ENCODE data around the gene RIBC1.

DNA sequence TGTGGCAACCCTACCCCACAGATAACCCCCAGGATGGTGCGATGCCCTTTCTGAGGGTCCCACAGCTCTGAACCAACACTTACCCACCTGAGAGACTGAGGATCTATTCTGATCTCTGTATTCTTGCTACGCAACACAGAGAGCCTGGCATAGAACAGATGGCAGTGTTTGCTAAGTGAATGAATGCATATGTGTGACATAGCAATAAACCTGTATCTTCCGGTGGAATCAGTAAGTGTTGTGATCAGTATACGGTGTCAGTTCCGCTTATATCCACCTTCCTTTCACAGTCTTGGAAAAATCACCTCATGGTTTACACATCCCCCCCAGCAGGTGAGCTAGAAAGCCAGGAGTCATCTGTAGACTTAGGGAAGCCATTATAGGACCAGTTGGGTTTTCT, 17.4 kb downstream of the RIBC1 start:
- TF ChIP-seq POLR2A (IDR thresholded peaks at IDR 0.05), result no peak
- TF ChIP-seq, protein P1, sequence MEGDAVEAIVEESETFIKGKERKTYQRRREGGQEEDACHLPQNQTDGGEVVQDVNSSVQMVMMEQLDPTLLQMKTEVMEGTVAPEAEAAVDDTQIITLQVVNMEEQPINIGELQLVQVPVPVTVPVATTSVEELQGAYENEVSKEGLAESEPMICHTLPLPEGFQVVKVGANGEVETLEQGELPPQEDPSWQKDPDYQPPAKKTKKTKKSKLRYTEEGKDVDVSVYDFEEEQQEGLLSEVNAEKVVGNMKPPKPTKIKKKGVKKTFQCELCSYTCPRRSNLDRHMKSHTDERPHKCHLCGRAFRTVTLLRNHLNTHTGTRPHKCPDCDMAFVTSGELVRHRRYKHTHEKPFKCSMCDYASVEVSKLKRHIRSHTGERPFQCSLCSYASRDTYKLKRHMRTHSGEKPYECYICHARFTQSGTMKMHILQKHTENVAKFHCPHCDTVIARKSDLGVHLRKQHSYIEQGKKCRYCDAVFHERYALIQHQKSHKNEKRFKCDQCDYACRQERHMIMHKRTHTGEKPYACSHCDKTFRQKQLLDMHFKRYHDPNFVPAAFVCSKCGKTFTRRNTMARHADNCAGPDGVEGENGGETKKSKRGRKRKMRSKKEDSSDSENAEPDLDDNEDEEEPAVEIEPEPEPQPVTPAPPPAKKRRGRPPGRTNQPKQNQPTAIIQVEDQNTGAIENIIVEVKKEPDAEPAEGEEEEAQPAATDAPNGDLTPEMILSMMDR (IDR thresholded peaks at IDR 0.05), result no peak
